K562 (cell line): ENCODE measurements around the gene KIF15. TPM values are rescaled to one million over a fixed set of nuclear protein-coding genes. Genes with fewer than 3 reads are reported as not detected.
A peak's percentile ranks its signal among the peaks of the same experiment; 100 is the strongest.

Experiments
- ATAC-seq: fragments of 200-7000 bp; cut with Tn5 transposase; 3 replicates; pipeline ENCODE4 v1.9.1; 2020; ENCODE audit warnings: moderate library complexity
- BruUV-seq: library from RNA; stranded (reverse); fragments of 400-500 nt; replicated peaks from 2 replicates; lab custom pipeline; 2021; lab: Mats Ljungman, UMichigan
- CTCF ChIA-PET: fragments of 300-600 bp; formaldehyde crosslinking; extraction: SDS; loops from one replicate; lab custom pipeline; 2021; ENCODE audit warnings: low intra/inter-chr PET ratio; lab: Yijun Ruan, JAX
- POLR2A ChIA-PET: fragments of 300-600, 350-650 bp; sonication (Branson Sonifier 250); formaldehyde crosslinking; extraction: SDS; loops from one replicate; lab custom pipeline; 2021; ENCODE audit warnings: antibody characterized with exemption, inconsistent platforms; lab: Yijun Ruan, JAX
- DNase-seq, 4 experiments: peaks; one replicate each; pipeline versions ENCODE4 v3.0.0 to v3.0.0-alpha.2; 2011 to 2018; ENCODE audit warnings: low spot score in 3 of 4, mixed read lengths in 3 of 4; ENCODE audit errors: extremely low read depth in 1 of 4
- FAIRE-seq: peaks from 2 replicates; lab custom pipeline; 2011; peaks lifted over from hg19 to GRCh38; lab: Jason Lieb, UNC
- H2AFZ ChIP-seq: 2 replicates; pipeline ENCODE4 v1.6.0; 2011; ENCODE audit warnings: low read depth, low read length, control low read depth, inconsistent platforms
- H3K27ac ChIP-seq: fragments of 200-600 bp; 3 replicates; pipeline ENCODE4 v1.8.0; 2011; ENCODE audit warnings: low read depth, mild to moderate bottlenecking, control low read depth, inconsistent platforms, low read length, moderate library complexity, mixed read lengths; ENCODE audit errors: extremely low read depth
- H3K27me3 ChIP-seq, 2 experiments: fragments of 300-600 bp in 1 of 2; 2 replicates in 1 of 2; 3 replicates in 1 of 2; pipeline versions ENCODE4 v1.6.0 to v1.8.0; 2011; ENCODE audit warnings: inconsistent platforms in 2 of 2, low read length in 2 of 2, mild to moderate bottlenecking in 1 of 2, mixed read lengths in 1 of 2, moderate library complexity in 1 of 2; ENCODE audit not compliant: control insufficient read depth in 2 of 2, insufficient read depth in 2 of 2
- H3K36me3 ChIP-seq: fragments of 300-600 bp; 3 replicates; pipeline ENCODE4 v1.8.0; 2011; ENCODE audit warnings: mild to moderate bottlenecking, low read length, inconsistent platforms; ENCODE audit not compliant: control insufficient read depth, insufficient read depth
- H3K4me1 ChIP-seq, 2 experiments: fragments of 200-600 bp in 1 of 2; replicated peaks in 1 of 2; 2 replicates in 1 of 2; 3 replicates in 1 of 2; pipeline versions ENCODE4 v1.5.1 to v1.8.0; 2011; ENCODE audit warnings: inconsistent platforms in 2 of 2, low read length in 2 of 2, mild to moderate bottlenecking in 1 of 2, mixed read lengths in 1 of 2, moderate library complexity in 1 of 2; ENCODE audit not compliant: control insufficient read depth in 2 of 2, insufficient read depth in 2 of 2
- H3K4me2 ChIP-seq: 2 replicates; pipeline ENCODE4 v1.6.1; 2011; ENCODE audit warnings: low read length, control low read depth, inconsistent platforms, mixed read lengths; ENCODE audit not compliant: insufficient read depth
- H3K4me3 ChIP-seq: fragments of 200-600 bp; sonication (generic), shearing (Covaris generic); 2 replicates; pipeline ENCODE4 v1.5.1; 2016; ENCODE audit warnings: control low read depth, inconsistent platforms
- H3K79me2 ChIP-seq: fragments of 200-600 bp; 3 replicates; pipeline ENCODE4 v1.8.0; 2011; ENCODE audit warnings: low read length, inconsistent platforms; ENCODE audit not compliant: control insufficient read depth, insufficient read depth
- H3K9ac ChIP-seq, 2 experiments: 2 replicates each; pipeline versions ENCODE4 v1.6.0 to v1.6.1; 2011; ENCODE audit warnings: low read depth in 2 of 2, low read length in 2 of 2, control low read depth in 1 of 2, inconsistent platforms in 1 of 2, mild to moderate bottlenecking in 1 of 2, mixed read lengths in 1 of 2; ENCODE audit not compliant: insufficient read depth in 1 of 2
- H3K9me1 ChIP-seq: one replicate; pipeline ENCODE4 v1.6.0; 2011; ENCODE audit warnings: inconsistent platforms, mild to moderate bottlenecking, low read length, moderate library complexity; ENCODE audit not compliant: control insufficient read depth, insufficient read depth
- H3K9me3 ChIP-seq: replicated peaks from 2 replicates; pipeline ENCODE4 v1.5.1; 2011; ENCODE audit warnings: low read depth, low read length, inconsistent platforms; ENCODE audit not compliant: control insufficient read depth, insufficient read depth
- H4K20me1 ChIP-seq: replicated peaks from 2 replicates; pipeline ENCODE4 v1.6.1; 2011; ENCODE audit warnings: low read length, inconsistent platforms, mixed read lengths; ENCODE audit not compliant: control insufficient read depth, insufficient read depth
- CBX3 ChIP-seq, 2 experiments: IDR thresholded peaks; 1 replicate in 1 of 2; 2 replicates in 1 of 2; pipeline ENCODE4 v1.6.1; 2012; ENCODE audit warnings: inconsistent platforms in 2 of 2, low read length in 2 of 2, borderline replicate concordance in 1 of 2, control low read depth in 1 of 2
- ZBTB7A ChIP-seq: IDR thresholded peaks from 2 replicates; pipeline ENCODE4 v1.6.1; 2011; ENCODE audit warnings: low read depth, mild to moderate bottlenecking, low read length, moderate library complexity, borderline replicate concordance; ENCODE audit not compliant: control insufficient read depth
- ZNF140 ChIP-seq: fragments of 250-450 bp; sonication (Bioruptor Pico); IDR thresholded peaks from 2 replicates; pipeline ENCODE4 v1.8.0; 2021; ENCODE audit warnings: moderate library complexity, mild to moderate bottlenecking, inconsistent platforms
- ZNF274 ChIP-seq: IDR thresholded peaks from 2 replicates; pipeline ENCODE4 v1.6.1; 2011; ENCODE audit warnings: low read depth, mild to moderate bottlenecking, low read length, moderate library complexity, borderline replicate concordance
- ZNF644 ChIP-seq: fragments of 200-800 bp; sonication (Bioruptor generic); IDR thresholded peaks from 2 replicates; pipeline ENCODE4 v1.6.1; 2016; ENCODE audit warnings: low read depth, missing genetic modification characterization, missing compliant biosample characterization
- ZNF75A ChIP-seq: fragments of 450-650 bp; formaldehyde crosslinking; IDR thresholded peaks from 2 replicates; pipeline ENCODE4 v1.4.0; 2020; ENCODE audit warnings: mild to moderate bottlenecking
- WGBS: fragments of 100-300 bp; shearing (Covaris generic); methylation state at CpG from one replicate; pipeline ENCODE4 v1.1.6; 2016; ENCODE audit warnings: low coverage, mixed read lengths; ENCODE audit not compliant: insufficient coverage; ENCODE audit errors: missing lambda C conversion rate; 5-methylcytosine and 5-hydroxymethylcytosine counted together
- in situ Hi-C: fragments of 300-500 bp; cut with MboI; formaldehyde crosslinking; loops from 4 replicates; pipeline ENCODE4 v1.15.0; 2018; ENCODE audit warnings: inconsistent platforms, mixed read lengths
- intact Hi-C: fragments of 100-400 bp; cut with micrococcal nuclease; formaldehyde crosslinking; loops from 2 replicates; pipeline ENCODE4 v1.14.2; 2022
- polyA plus RNA-seq, 8 experiments: library from polyadenylated mRNA; depleted of rRNA in 4 of 8; stranded (reverse) in 5 of 8; unstranded in 3 of 8; fragments of >200 nt; fragmentation: Nextera tagmentation in 2 of 8; fragmentation: Illumina TruSeq in 1 of 8; extraction: Ambion mirVana in 2 of 8; extraction: Trizol in 1 of 8; gene quantifications; 2 replicates each; pipeline versions ENCODE4 v1.2.1 to v1.2.3, GENCODE V29; 2011 to 2014; ENCODE audit warnings: inconsistent platforms in 1 of 8, missing spikeins in 1 of 8
- total RNA-seq, 7 experiments: library from RNA; depleted of rRNA in 6 of 7; stranded (reverse); fragments of >200 nt in 6 of 7; fragmentation: Illumina TruSeq in 2 of 7; extraction: Trizol in 2 of 7; gene quantifications; 2 replicates each; pipeline versions ENCODE4 v1.2.1 to v1.2.3, GENCODE V29; 2011 to 2021; ENCODE audit warnings: low replicate concordance in 1 of 7

KIF15 gene
- total and polyA plus RNA-seq, 9 of the 15 experiments (the other 6 are each of a cell fraction or from before 2014, with no cell fraction given): 9.0 to 45.9 (median 26.0) TPM

GRCh38 chr3:44734646-44735168 is 26.9 kb upstream of the KIF15 start:
- no peaks in the 10 kb centered on the region for H4K20me1 ChIP-seq
- no peak overlapping the region for H3K27ac ChIP-seq
- H3K79me2 ChIP-seq: no peaks in the 10 kb centered on the region
- WGBS: 41% methylated on average over 3 of the region's 3 CpGs
- H3K36me3 ChIP-seq: no peaks in the 10 kb centered on the region
- no peak for ATAC-seq
- no peak overlapping the region for H2AFZ ChIP-seq
- in situ Hi-C loops: no loop called here
- TF ChIP-seq CBX3 (IDR thresholded peaks at IDR 0.05; ENCODE audit: borderline replicate concordance in 1 of 2, low read length in 2 of 2) (0 out of 3 replicates have a peak, but pooled peaks of 1 of the 2 experiments have one; percentile 7), ZNF75A (CRISPR knock-in tag) (peak; percentile 85), ZNF644 (no peak), ZNF274 (peak; percentile 97)
- TF ChIP-seq, all 486 proteins: peak for 3
- intact Hi-C loops: no loop called here
- BruUV-seq: no TSS peak
- ChIA-PET POLR2A (no interaction called here), CTCF (no interaction called here)
- H3K9me1 ChIP-seq: no peaks in the 10 kb centered on the region
- peaks cover 6% of the 10 kb centered on the region for H3K9me3 ChIP-seq
- FAIRE-seq (no peak), DNase-seq (no peak)
- no peak overlapping the region for H3K9ac ChIP-seq
- H3K4me3 ChIP-seq: no peak overlapping the region
- no peaks in the 10 kb centered on the region for H3K27me3 ChIP-seq
- peaks cover 0 to under 1% of the 10 kb centered on the region in 2 experiments; a peak in 1 of 5 replicates for H3K4me1 ChIP-seq
- H3K4me2 ChIP-seq: no peak overlapping the region

GRCh38 chr3:44761101-44761423 is 532 bp upstream of the KIF15 start:
- peak overlapping the region; percentile 100 for H3K4me2 ChIP-seq
- H3K4me1 ChIP-seq: peaks cover 0 to 4% of the 10 kb centered on the region in 2 experiments; a peak in 3 of 5 replicates
- H2AFZ ChIP-seq: peak overlapping the region; percentile 89
- peak overlapping the region; percentile 83 for H3K4me3 ChIP-seq
- peak overlapping the region; percentile 95 to 97 for H3K9ac ChIP-seq
- peaks cover 32% of the 10 kb centered on the region for H3K9me3 ChIP-seq
- DNase-seq (peak in 3 of 4 experiments; percentile 23 to 34 (median 31)), ATAC-seq (peak; percentile 6), FAIRE-seq (no peak)
- in situ Hi-C loops: no loop called here
- H4K20me1 ChIP-seq: no peaks in the 10 kb centered on the region
- BruUV-seq: TSS peak; percentile 48
- peaks cover 56% of the 10 kb centered on the region for H3K36me3 ChIP-seq
- POLR2A ChIA-PET: interaction anchor here (0.6 to 2.7 kb wide), 15 partner anchors 9 to 250 kb away, joined by 3 to 7 read pairs (median 4); partner anchors contain the start of genes ZNF197 and ZNF501
- H3K9me1 ChIP-seq: no peaks in the 10 kb centered on the region
- TF ChIP-seq ZBTB7A (peak; percentile 13; the same call in 1 of the 2 replicates), ZNF140 (CRISPR knock-in tag) (no peak)
- intact Hi-C loops: loop anchor here (5.0 kb wide), 1 partner anchor 216 kb away; the partner anchor contains the start of genes EXOSC7 and ZDHHC3
- peak overlapping the region; percentile 85 for H3K27ac ChIP-seq
- WGBS: 2% methylated on average over 15 of the region's 15 CpGs
- CTCF ChIA-PET: no interaction called here
- peaks cover 95% of the 10 kb centered on the region for H3K79me2 ChIP-seq
- H3K27me3 ChIP-seq: no peaks in the 10 kb centered on the region
